ENCODE measurements around the gene S1PR3.

- TF ChIP-seq CTCF (conservative IDR thresholded peaks at IDR 0.05; ENCODE audit: low read depth, low read length) (no peak), EZH2 (IDR thresholded peaks at IDR 0.05; ENCODE audit: borderline replicate concordance, low read depth, low read length, poor library complexity, severe bottlenecking) (no peak)
These were observed 35.6 kb downstream of the S1PR3 start for GRCh38 chr9:89026876-89027275.
